GM21576 (cell line): ENCODE data around the gene DVL1.

Experiments used
- ATAC-seq: cut with Tn5 transposase; IDR thresholded peaks from one replicate; pipeline ENCODE4 v1.9.1; 2021; ENCODE audit warnings: mild to moderate bottlenecking, moderate library complexity; ENCODE audit not compliant: unreplicated experiment

DVL1 gene

GRCh38 chr1:1312450-1313314 lies 36.5 kb downstream of the DVL1 start:
- ATAC-seq = no peak

GRCh38 chr1:1311107-1312104 lies 37.8 kb downstream of the DVL1 start:
- no peak for ATAC-seq

GRCh38 chr1:1310476-1311053 lies 38.7 kb downstream of the DVL1 start:
- ATAC-seq = no peak

- no peak for ATAC-seq
These were observed 39.2 kb downstream of the DVL1 start for GRCh38 chr1:1310109-1310385.

- ATAC-seq = no peak
These were observed 39.7 kb downstream of the DVL1 start for GRCh38 chr1:1309251-1310108.

- no peak for ATAC-seq
These were observed 40.4 kb downstream of the DVL1 start for GRCh38 chr1:1308756-1309250.

GRCh38 chr1:1307923-1308755 lies 41.1 kb downstream of the DVL1 start, which contains the start of the genes ACAP3 and PUSL1:
Gene ACAP3 (minus strand): TSS chr1:1307930. CDS start chr1:1307815, 115 bp downstream.
Gene PUSL1 (plus strand): TSS chr1:1308597. CDS start chr1:1308644, 47 bp downstream.
- peak; percentile 56 for ATAC-seq

- peak; percentile 2 for ATAC-seq
These were observed 41.8 kb downstream of the DVL1 start for GRCh38 chr1:1307261-1307922.

GRCh38 chr1:1306661-1307260 lies 42.5 kb downstream of the DVL1 start:
- ATAC-seq = no peak

- ATAC-seq = no peak
These were observed 43.1 kb downstream of the DVL1 start for GRCh38 chr1:1306070-1306660.

- no peak for ATAC-seq
These were observed 43.7 kb downstream of the DVL1 start for GRCh38 chr1:1305300-1306069.

GRCh38 chr1:1304331-1305299 lies 44.6 kb downstream of the DVL1 start:
- no peak for ATAC-seq

GRCh38 chr1:1303736-1304135 lies 45.5 kb downstream of the DVL1 start:
- no peak for ATAC-seq

GRCh38 chr1:1302951-1303509 lies 46.2 kb downstream of the DVL1 start:
- ATAC-seq = no peak

- ATAC-seq = no peak
These were observed 47.2 kb downstream of the DVL1 start for GRCh38 chr1:1302006-1302430.

- ATAC-seq = no peak
These were observed 48.9 kb downstream of the DVL1 start for GRCh38 chr1:1300352-1300739.
